Gastrocnemius medialis (tissue), 4 donors: Measurements from ENCODE around the gene ACO2. TPM values are rescaled to one million over a fixed set of nuclear protein-coding genes. Genes with fewer than 3 reads are reported as not detected.

Source experiments
- ATAC-seq, 2 donors: fragments of 150-250 bp; one replicate each; pipeline ENCODE4 v1.9.1; 2016
- DNase-seq, 2 donors: peaks; one replicate each; pipeline ENCODE4 v3.0.0-alpha.2; 2019
- H3K27ac ChIP-seq, 4 donors: fragments of 200-600 bp; sonication (generic); 1 replicate in 1 of 4; 2 replicates in 3 of 4; pipeline ENCODE4 v1.5.1; 2016 to 2018; ENCODE audit warnings: mild to moderate bottlenecking in 2 of 4, moderate library complexity in 1 of 4
- H3K27me3 ChIP-seq, 3 donors: fragments of 200-600 bp; sonication (generic) in 2 of 3; 1 replicate in 1 of 3; 2 replicates in 2 of 3; pipeline versions ENCODE4 v1.5.1 to v1.6.0; 2016 to 2019; ENCODE audit warnings: mild to moderate bottlenecking in 1 of 3, moderate library complexity in 1 of 3
- H3K36me3 ChIP-seq, 2 donors: fragments of 200-600 bp; sonication (generic) in 1 of 2; one replicate each; pipeline ENCODE4 v1.5.1; 2017 to 2018
- H3K4me1 ChIP-seq, 2 donors: fragments of 200-600 bp; sonication (generic) in 1 of 2; one replicate each; pipeline ENCODE4 v1.5.1; 2016 to 2017; ENCODE audit warnings: mild to moderate bottlenecking in 2 of 2
- H3K4me3 ChIP-seq, 4 donors: fragments of 200-600 bp; sonication (generic) in 3 of 4; 1 replicate in 1 of 4; 2 replicates in 3 of 4; pipeline ENCODE4 v1.5.1; 2016 to 2019; ENCODE audit warnings: mild to moderate bottlenecking in 2 of 4
- H3K9me3 ChIP-seq, 3 donors: fragments of 200-600 bp; sonication (generic) in 2 of 3; 1 replicate in 1 of 3; 2 replicates in 2 of 3; pipeline ENCODE4 v1.5.1; 2016 to 2019
- CTCF ChIP-seq, 5 experiments: fragments of 450-650 bp in 3 of 5; fragments of 200-600 bp in 2 of 5; sonication (generic) in 2 of 5; IDR thresholded peaks in 4 of 5; conservative IDR thresholded peaks in 1 of 5; 1 replicate in 4 of 5; 2 replicates in 1 of 5; pipeline ENCODE4 v1.5.1; 2016 to 2019; ENCODE audit warnings: antibody characterized with exemption in 5 of 5, mild to moderate bottlenecking in 3 of 5, moderate library complexity in 3 of 5
- POLR2A ChIP-seq, 2 donors: fragments of 450-650 bp; IDR thresholded peaks; one replicate each; pipeline ENCODE4 v1.6.1; 2017; ENCODE audit warnings: antibody characterized with exemption in 2 of 2, mild to moderate bottlenecking in 2 of 2, moderate library complexity in 2 of 2
- in situ Hi-C, 4 donors: fragments of 200-750 bp; cut with MboI; loops; one replicate each; pipeline versions ENCODE4 v1.15.0 to v1.8.0; 2017; ENCODE audit warnings: low sequenced_read_pairs in 4 of 4
- intact Hi-C: fragments of 100-400 bp; cut with DNase I; formaldehyde crosslinking; loops from one replicate; pipeline ENCODE4 v1.15.1; 2023; ENCODE audit warnings: low total_unique reads
- total RNA-seq, 4 donors: library from RNA; depleted of rRNA; stranded (reverse); fragments of >200 nt; gene quantifications; one replicate each; pipeline versions ENCODE4 v1.1.0 to v1.2.3, GENCODE V29; 2016

ACO2 gene
- total RNA-seq, 4 donors from 2014 or later = 361 to 763 (median 473) TPM

DNA sequence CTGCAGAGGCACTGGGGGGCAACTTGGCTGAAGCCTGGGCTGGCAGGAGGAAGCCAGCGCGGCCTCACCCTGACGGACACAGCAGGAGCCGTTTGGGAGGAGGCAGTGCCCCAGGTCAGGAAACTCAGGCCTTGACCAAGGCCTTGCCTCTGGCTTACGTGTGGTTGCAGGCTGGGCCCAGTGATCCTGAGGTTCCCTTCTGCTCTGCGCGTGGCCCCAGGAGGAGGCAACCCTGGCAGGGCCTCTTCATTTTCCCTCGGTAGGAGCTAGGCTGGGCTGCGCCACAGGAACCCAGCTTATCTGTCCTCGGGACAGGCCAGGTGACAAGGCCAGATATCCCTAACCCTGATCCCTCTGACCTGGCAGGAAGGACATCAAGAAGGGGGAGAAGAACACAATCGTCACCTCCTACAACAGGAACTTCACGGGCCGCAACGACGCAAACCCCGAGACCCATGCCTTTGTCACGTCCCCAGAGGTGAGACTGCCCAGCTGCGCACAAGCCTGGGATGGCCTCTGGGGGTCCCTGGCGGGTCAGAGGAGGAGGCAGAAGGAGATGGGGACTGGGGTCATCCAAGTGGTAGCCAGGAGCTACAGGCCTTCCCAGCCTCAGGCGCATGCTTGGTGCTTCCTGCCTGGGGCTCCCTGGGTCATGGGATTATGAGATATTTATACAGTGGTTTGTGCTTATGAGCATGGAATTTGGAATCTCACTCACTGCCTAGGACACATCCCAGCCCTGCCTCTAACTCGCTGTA, 54.7 kb downstream of the ACO2 start:
- Histone ChIP-seq H3K27ac (peak overlapping the region; percentile 73 to 96 (median 84)), H3K4me3 (no peak overlapping the region), H3K9me3 (no peaks in the 10 kb centered on the region), H3K27me3 (no peaks in the 10 kb centered on the region), H3K36me3 (peaks cover 0 to 84% of the 10 kb centered on the region in 2 donors), H3K4me1 (peaks cover 26 to 31% of the 10 kb centered on the region in 2 donors)
- ATAC-seq (peak; percentile 21 to 29), DNase-seq (no peak)
- intact Hi-C loops = no loop called here
- in situ Hi-C loops = loop anchor here in 1 of 4 donors (5.0 kb wide), 1 partner anchor 121 kb away; no protein-coding TSS in a partner anchor
- TF ChIP-seq POLR2A (IDR thresholded peaks at IDR 0.05) (no peak), CTCF (IDR thresholded peaks at IDR 0.05 in 4 of 5, conservative IDR thresholded peaks at IDR 0.05 in 1 of 5) (no peak)

DNA sequence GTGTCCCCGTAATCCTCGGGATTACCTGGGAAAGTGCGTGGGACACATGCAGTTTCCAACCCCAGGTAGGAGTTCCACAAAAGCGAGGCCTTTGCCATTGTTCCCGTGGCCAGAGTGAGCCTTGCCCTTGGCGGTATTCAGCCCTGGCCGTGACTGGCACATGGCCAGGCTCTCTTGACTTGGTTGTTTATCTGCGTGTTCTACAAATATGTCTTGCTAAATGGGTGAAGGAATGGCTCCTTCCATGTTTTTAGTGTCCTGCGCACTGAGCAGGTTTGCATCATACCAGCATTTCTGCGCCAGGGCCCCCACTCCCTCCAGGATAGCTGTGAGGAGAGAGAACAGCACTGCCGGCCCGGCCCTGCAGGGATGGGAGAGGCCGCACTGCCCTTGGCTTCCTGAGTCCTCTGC, 55.3 kb downstream of the ACO2 start:
- intact Hi-C loops = no loop called here
- Histone ChIP-seq H3K4me1 (peaks cover 26 to 31% of the 10 kb centered on the region in 2 donors), H3K27ac (peak overlapping the region; percentile 73 to 96 (median 84)), H3K27me3 (no peaks in the 10 kb centered on the region), H3K36me3 (peaks cover 0 to 85% of the 10 kb centered on the region in 2 donors), H3K4me3 (no peak overlapping the region), H3K9me3 (no peaks in the 10 kb centered on the region)
- TF ChIP-seq POLR2A (IDR thresholded peaks at IDR 0.05) = no peak
- no peak for TF ChIP-seq CTCF (IDR thresholded peaks at IDR 0.05 in 4 of 5, conservative IDR thresholded peaks at IDR 0.05 in 1 of 5)
- ATAC-seq (peak; percentile 5 to 22), DNase-seq (no peak)
- in situ Hi-C loops = loop anchor here in 1 of 4 donors (5.0 kb wide), 1 partner anchor 122 kb away; no protein-coding TSS in a partner anchor

- ATAC-seq (no peak), DNase-seq (no peak)
- Histone ChIP-seq H3K4me1 (peaks cover 26 to 31% of the 10 kb centered on the region in 2 donors), H3K36me3 (peaks cover 0 to 85% of the 10 kb centered on the region in 2 donors), H3K4me3 (no peak overlapping the region), H3K9me3 (no peaks in the 10 kb centered on the region), H3K27me3 (no peaks in the 10 kb centered on the region), H3K27ac (peak overlapping the region; percentile 73 to 96 (median 84))
- in situ Hi-C loops (loop anchor here in 2 of 4 donors (5.0 to 25.0 kb wide), 2 partner anchors 123 to 238 kb away; partner anchors contain the start of gene RANGAP1 (in 1 of the 2)), intact Hi-C loops (loop anchor here (5.0 kb wide), 1 partner anchor 198 kb away; no protein-coding TSS in a partner anchor)
- TF ChIP-seq CTCF (IDR thresholded peaks at IDR 0.05 in 4 of 5, conservative IDR thresholded peaks at IDR 0.05 in 1 of 5) = no peak
These were observed 56.0 kb downstream of the ACO2 start for GRCh38 chr22:41524809-41525449.

- peaks cover 26 to 31% of the 10 kb centered on the region in 2 donors for H3K4me1 ChIP-seq
- no peak for DNase-seq
- no peaks in the 10 kb centered on the region for H3K27me3 ChIP-seq
- intact Hi-C loops = loop anchor here (1.0 to 5.0 kb wide), 2 partner anchors 122 to 198 kb away; no protein-coding TSS in a partner anchor
- H3K36me3 ChIP-seq = peaks cover 0 to 86% of the 10 kb centered on the region in 2 donors
- no peak for TF ChIP-seq POLR2A (IDR thresholded peaks at IDR 0.05)
- no peak for TF ChIP-seq CTCF (IDR thresholded peaks at IDR 0.05 in 4 of 5, conservative IDR thresholded peaks at IDR 0.05 in 1 of 5)
- in situ Hi-C loops = loop anchor here in 1 of 4 donors (25.0 kb wide), 1 partner anchor 238 kb away; the partner anchor contains the start of gene RANGAP1
- peak overlapping the region; percentile 73 to 96 (median 84) for H3K27ac ChIP-seq
- H3K9me3 ChIP-seq = no peaks in the 10 kb centered on the region
- no peak overlapping the region for H3K4me3 ChIP-seq
- no peak for ATAC-seq
These were observed 56.7 kb downstream of the ACO2 start for GRCh38 chr22:41525450-41526225.
